ENCODE data around the gene LY6G5B.

The LY6G5B gene

GRCh38 chr6:31677955-31678354 lies 8.2 kb downstream of the LY6G5B start:
- H3K27ac ChIP-seq: no peak overlapping the region
- DNase-seq (ENCODE audit: low spot score): no peak
- TF ChIP-seq, protein P1, sequence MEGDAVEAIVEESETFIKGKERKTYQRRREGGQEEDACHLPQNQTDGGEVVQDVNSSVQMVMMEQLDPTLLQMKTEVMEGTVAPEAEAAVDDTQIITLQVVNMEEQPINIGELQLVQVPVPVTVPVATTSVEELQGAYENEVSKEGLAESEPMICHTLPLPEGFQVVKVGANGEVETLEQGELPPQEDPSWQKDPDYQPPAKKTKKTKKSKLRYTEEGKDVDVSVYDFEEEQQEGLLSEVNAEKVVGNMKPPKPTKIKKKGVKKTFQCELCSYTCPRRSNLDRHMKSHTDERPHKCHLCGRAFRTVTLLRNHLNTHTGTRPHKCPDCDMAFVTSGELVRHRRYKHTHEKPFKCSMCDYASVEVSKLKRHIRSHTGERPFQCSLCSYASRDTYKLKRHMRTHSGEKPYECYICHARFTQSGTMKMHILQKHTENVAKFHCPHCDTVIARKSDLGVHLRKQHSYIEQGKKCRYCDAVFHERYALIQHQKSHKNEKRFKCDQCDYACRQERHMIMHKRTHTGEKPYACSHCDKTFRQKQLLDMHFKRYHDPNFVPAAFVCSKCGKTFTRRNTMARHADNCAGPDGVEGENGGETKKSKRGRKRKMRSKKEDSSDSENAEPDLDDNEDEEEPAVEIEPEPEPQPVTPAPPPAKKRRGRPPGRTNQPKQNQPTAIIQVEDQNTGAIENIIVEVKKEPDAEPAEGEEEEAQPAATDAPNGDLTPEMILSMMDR (IDR thresholded peaks at IDR 0.05): no peak
- no peak overlapping the region for H3K4me3 ChIP-seq

GRCh38 chr6:31680226-31681134 lies 10.7 kb downstream of the LY6G5B start, which contains the start of gene LY6G5C:
Gene LY6G5C (minus strand): TSS chr6:31681067. CDS start chr6:31680373, 694 bp downstream.
- Histone ChIP-seq H3K27ac (peak within 1 kb of the TSS; percentile 35 to 63), H3K4me3 (peak within 1 kb of the TSS; percentile 63)
- TF ChIP-seq, protein P1 (IDR thresholded peaks at IDR 0.05): peak; percentile 55
- peak; percentile 87 for DNase-seq (ENCODE audit: low spot score)

- Histone ChIP-seq H3K27ac (peak overlapping the region; percentile 22 to 35), H3K4me3 (peak overlapping the region; percentile 63)
- no peak for DNase-seq (ENCODE audit: low spot score)
- TF ChIP-seq, protein P1 (IDR thresholded peaks at IDR 0.05): no peak
Measured at GRCh38 chr6:31681135-31681671, 11.4 kb downstream of the LY6G5B start.

DNA sequence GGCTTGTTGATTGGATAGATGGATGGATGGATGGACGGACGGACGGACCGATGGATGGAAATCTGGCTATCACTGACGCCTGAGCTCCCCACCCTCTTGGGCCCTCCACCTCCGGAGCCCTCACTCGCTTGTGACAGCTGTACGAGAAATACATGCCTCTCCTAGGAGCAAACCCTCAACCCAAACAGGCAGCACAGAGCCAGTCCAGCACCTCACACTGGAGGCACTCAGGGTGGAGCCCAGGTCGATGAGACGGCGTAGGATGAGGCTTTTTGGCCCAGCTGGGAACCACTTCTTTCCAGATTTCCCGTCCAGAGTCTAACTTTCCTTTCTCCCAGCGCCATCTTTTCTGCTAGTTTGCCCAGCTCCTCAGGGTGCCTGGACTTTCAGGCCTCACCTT lies 13.8 kb downstream of the LY6G5B start:
- Histone ChIP-seq H3K4me3 (no peak overlapping the region), H3K27ac (no peak overlapping the region)
- no peak for DNase-seq (ENCODE audit: low spot score)
- TF ChIP-seq, protein P1 (IDR thresholded peaks at IDR 0.05): no peak

DNA sequence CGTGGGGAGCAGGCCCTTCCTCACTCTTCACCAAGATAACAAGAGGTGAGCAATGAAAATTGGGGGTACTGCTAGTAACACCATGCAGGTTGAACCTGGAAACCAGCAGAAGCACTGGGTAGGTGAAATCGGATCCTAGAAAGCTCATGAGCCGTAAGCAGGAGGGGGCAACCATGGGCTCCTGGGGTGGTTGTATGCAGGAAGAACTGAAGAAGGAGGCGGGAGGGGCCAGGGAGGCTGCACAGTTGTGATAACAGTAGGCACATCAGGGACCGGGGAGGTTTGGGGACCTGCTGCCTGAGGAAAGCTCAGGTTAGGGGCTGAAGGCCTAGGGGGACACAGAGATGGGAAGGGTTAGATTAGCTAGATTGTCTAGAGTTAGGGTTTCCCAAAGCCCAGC lies 16.7 kb downstream of the LY6G5B start:
- Histone ChIP-seq H3K4me3 (no peak overlapping the region), H3K27ac (no peak overlapping the region)
- TF ChIP-seq, protein P1 (IDR thresholded peaks at IDR 0.05): no peak
- no peak for DNase-seq (ENCODE audit: low spot score)

GRCh38 chr6:31687321-31687720 lies 17.5 kb downstream of the LY6G5B start:
- no peak for DNase-seq (ENCODE audit: low spot score)
- TF ChIP-seq, protein P1 (IDR thresholded peaks at IDR 0.05): no peak
- H3K27ac ChIP-seq: no peak overlapping the region
- no peak overlapping the region for H3K4me3 ChIP-seq

Measured in coronary artery (tissue), 2 donors.